Measurements from ENCODE around the gene AAGAB. TPM values are rescaled to one million over a fixed set of nuclear protein-coding genes. Genes with fewer than 3 reads are reported as not detected.

Gene AAGAB, protein sequence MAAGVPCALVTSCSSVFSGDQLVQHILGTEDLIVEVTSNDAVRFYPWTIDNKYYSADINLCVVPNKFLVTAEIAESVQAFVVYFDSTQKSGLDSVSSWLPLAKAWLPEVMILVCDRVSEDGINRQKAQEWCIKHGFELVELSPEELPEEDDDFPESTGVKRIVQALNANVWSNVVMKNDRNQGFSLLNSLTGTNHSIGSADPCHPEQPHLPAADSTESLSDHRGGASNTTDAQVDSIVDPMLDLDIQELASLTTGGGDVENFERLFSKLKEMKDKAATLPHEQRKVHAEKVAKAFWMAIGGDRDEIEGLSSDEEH
- 65.9 to 81.3 TPM (median 68.6 TPM) in 5 replicates for total RNA-seq (2022; extraction: Qiagen RNA extraction)

DNA sequence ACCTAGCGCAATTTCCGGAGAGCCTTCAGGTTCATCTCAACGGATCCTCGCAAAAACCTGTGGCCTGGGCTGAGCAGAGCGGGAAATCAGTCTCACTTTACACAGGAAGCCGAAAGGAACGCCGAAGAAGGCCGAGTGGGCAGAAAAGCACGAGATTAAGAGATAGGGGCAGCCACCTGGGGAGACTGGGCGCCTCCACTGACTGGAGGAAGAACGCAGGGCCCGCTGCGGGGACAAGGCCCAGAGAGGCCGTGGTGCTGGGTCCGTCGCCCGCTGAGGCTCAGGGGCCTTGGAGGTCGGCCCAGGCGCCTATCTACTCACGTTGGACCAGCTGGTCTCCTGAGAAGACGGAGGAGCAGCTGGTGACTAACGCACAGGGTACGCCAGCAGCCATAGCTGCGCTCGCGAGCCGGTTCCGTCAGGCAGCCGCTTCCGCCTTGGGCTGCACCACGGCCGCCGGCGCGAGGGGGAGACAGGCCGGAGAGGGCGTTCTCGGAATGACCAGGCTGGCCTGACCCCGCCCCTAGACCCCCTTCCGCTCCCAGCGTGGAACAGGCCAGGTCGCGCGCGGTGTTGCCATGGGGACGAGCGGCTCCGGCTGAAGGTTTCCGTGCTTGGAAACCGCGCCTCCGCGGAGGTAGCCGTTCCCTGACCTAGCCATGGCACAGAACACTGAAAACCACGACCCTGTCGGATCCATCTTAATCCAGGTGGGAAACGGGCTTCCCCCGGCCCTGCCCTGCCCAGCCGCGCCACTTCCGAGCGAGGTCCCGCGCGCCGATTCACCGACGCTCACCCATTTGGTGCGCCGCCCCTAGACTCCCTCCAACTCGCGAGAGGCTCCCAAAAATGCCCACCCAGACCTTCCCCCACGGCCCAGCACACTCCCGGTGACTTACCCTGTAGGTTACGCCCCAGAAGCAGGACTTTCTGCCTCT is at the start of gene AAGAB, which contains the start of gene IQCH:
TSS of gene AAGAB (minus strand) at position 424 of the 938 bp plus-strand sequence. CDS start at position 394, 30 bp downstream.
TSS of gene IQCH (plus strand) at position 549 of the 938 bp plus-strand sequence. CDS start at position 660, 111 bp downstream.

Other genes starting within 250 kb of the AAGAB start
- 140 to 202 TPM (median 190 TPM) in 5 replicates for gene SMAD3, start 189.1 kb downstream of the AAGAB start, total RNA-seq (2022; extraction: Qiagen RNA extraction)
- 1.5 to 2.5 TPM (median 2.0 TPM) in 5 replicates for gene IQCH, start 125 bp upstream of the AAGAB start, total RNA-seq (2022; extraction: Qiagen RNA extraction)

Data from A549 treated with CORT108297 at 1 μM for 4 hours (cell line).